H1 (cell line): Measurements from ENCODE around the gene SMOC2. TPM values are rescaled to one million over a fixed set of nuclear protein-coding genes. Genes with fewer than 3 reads are reported as not detected.

Source experiments
- CBX8 ChIP-seq: fragments of 300-800, 300-1000 bp; sonication (generic); IDR thresholded peaks from 2 replicates; pipeline ENCODE4 v1.7.1; 2016; ENCODE audit warnings: low read depth, low read length, borderline replicate concordance
- EZH2 ChIP-seq: fragments of 200-600 bp; sonication (generic); IDR thresholded peaks from 2 replicates; pipeline ENCODE4 v1.7.1; 2012; ENCODE audit warnings: low read depth, mild to moderate bottlenecking, moderate library complexity, low read length, inconsistent platforms; ENCODE audit not compliant: severe bottlenecking
- POLR2A ChIP-seq, 2 experiments: IDR thresholded peaks; 1 replicate in 1 of 2; 2 replicates in 1 of 2; pipeline ENCODE4 v1.6.1; 2011; ENCODE audit warnings: low read depth in 2 of 2, low read length in 2 of 2, mild to moderate bottlenecking in 2 of 2; ENCODE audit errors: control extremely low read depth in 1 of 2
- SP4 ChIP-seq: IDR thresholded peaks from 2 replicates; pipeline ENCODE4 v1.6.1; 2012; ENCODE audit warnings: low read length, inconsistent platforms
- TAF1 ChIP-seq: IDR thresholded peaks from 2 replicates; pipeline ENCODE4 v1.6.1; 2011; ENCODE audit warnings: mild to moderate bottlenecking, low read depth, low read length
- TEAD4 ChIP-seq: IDR thresholded peaks from 2 replicates; pipeline ENCODE4 v1.6.1; 2012; ENCODE audit warnings: low read depth, low read length, inconsistent platforms, mixed read lengths
- polyA plus RNA-seq, 7 experiments: library from polyadenylated mRNA; depleted of rRNA in 3 of 7; stranded (reverse) in 5 of 7; unstranded in 2 of 7; fragments of >200 nt in 5 of 7; fragments of 200-250 nt in 2 of 7; gene quantifications; 1 replicate in 5 of 7; 2 replicates in 1 of 7; 4 replicates in 1 of 7; pipeline versions ENCODE4 v1.2.1 to v1.2.3, GENCODE V29; 2011 to 2013; ENCODE audit warnings: missing spikeins in 2 of 7, mixed read lengths in 2 of 7
- total RNA-seq: library from RNA; stranded (reverse); fragmentation: NEBNext Ultra II Directional; extraction: Animal tissue kit (Norgen Biotek cat#: 25700); gene quantifications from 2 replicates; pipeline ENCODE4 v1.2.1, GENCODE V29; 2021

The SMOC2 gene
- total and polyA plus RNA-seq, 2 of the 8 experiments (the other 6 are each of a cell fraction or from before 2014, with no cell fraction given) = 7.7 to 8.5 TPM

DNA sequence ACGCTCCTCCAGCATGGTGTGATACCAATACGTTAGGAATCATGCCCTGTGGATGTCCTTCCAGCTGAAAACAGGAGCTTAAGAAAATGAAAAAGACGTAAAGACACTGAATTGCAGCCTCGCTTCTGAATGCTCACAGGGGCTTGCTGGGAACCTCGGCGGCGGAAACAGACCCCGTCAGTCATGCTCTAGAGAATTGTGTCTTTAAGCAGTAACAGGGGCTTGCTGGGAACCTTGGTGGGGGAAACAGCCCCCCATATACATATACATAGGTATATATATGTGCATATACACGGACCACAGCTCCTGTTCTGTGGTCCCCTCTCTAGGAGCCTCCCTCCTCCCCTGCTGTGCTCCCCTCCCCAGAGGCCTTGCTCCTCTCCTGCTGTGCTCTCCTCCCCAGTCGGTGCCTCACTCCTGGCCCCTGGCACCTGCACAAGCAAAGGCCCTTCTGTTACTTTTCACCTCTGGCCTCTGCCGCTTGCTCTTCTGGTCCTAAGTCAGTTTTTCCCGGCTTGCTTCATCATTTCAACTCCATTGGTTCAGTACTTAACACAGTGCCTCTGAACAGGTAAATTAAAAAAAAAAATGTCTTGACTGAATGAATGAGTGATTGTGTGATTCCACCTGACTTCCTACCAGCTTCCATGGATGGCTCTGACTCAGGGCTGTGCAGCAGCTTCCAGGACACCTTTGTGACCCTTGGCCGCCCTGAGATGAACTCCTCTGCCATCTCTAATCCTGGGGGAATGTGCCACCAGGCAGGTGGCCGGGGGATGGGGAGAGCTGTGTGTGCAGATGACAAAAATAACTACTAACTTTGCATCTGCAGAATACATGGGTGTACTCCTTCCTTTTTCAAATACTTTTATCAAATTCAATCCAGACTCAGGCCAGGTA is 246.1 kb downstream of the SMOC2 start (continued):
- no peak for TF ChIP-seq SP4
- no peak for TF ChIP-seq TEAD4
- TF ChIP-seq EZH2 = no peak
- no peak for TF ChIP-seq POLR2A (IDR thresholded peaks at IDR 0.05; ENCODE audit: control extremely low read depth in 1 of 2, low read depth in 2 of 2, low read length in 2 of 2)
- no peak for TF ChIP-seq CBX8
- no peak for TF ChIP-seq TAF1
